ENCODE data around the gene PHACTR4. TPM values are rescaled to one million over a fixed set of nuclear protein-coding genes. Genes with fewer than 3 reads are reported as not detected.

PHACTR4 gene
- total and polyA plus RNA-seq, 2 of the 8 experiments (the other 6 are each of a cell fraction or from before 2014, with no cell fraction given) = 23.7 to 57.8 TPM

GRCh38 chr1:28369371-28370238, at the start of gene PHACTR4 (continued):
- TF ChIP-seq NRF1 (IDR thresholded peaks at IDR 0.05; ENCODE audit: low read depth, low read length) (peak; percentile 87), POLR2AphosphoS5 (IDR thresholded peaks at IDR 0.05; ENCODE audit: low read depth, low read length) (peak; percentile 82), ASH2L (IDR thresholded peaks at IDR 0.05; ENCODE audit: low read length) (peak; percentile 90), RXRA (IDR thresholded peaks at IDR 0.05; ENCODE audit: insufficient read depth, low read depth, low read length) (no peak), KDM1A (IDR thresholded peaks at IDR 0.05; ENCODE audit: borderline replicate concordance, low read length) (peak; percentile 23; the same call in 1 of the 2 replicates), ZNF274 (IDR thresholded peaks at IDR 0.05; ENCODE audit: borderline replicate concordance, extremely low read depth, low read length) (no peak), TAF7 (optimal IDR thresholded peaks at IDR 0.05; ENCODE audit: borderline replicate concordance, low read depth, low read length) (peak; percentile 66), POLR2A (IDR thresholded peaks at IDR 0.05; ENCODE audit: control extremely low read depth in 1 of 2, low read depth in 2 of 2, low read length in 2 of 2) (peak; percentile 84 to 93), RBBP5 (IDR thresholded peaks at IDR 0.05; ENCODE audit: borderline replicate concordance, low read depth, low read length) (peak; percentile 61), SP4 (IDR thresholded peaks at IDR 0.05; ENCODE audit: low read length) (peak; percentile 4; the same call in 1 of the 2 replicates), BACH1 (IDR thresholded peaks at IDR 0.05; ENCODE audit: low read length) (no peak), PHF8 (conservative IDR thresholded peaks at IDR 0.05; ENCODE audit: low read depth, low read length) (peak; percentile 96), KDM4A (IDR thresholded peaks at IDR 0.05; ENCODE audit: low read depth, low read length, severe bottlenecking) (peak; percentile 56), CHD2 (IDR thresholded peaks at IDR 0.05; ENCODE audit: low read length) (no peak; the same call in 1 of the 2 replicates), CEBPB (IDR thresholded peaks at IDR 0.05; ENCODE audit: low read depth, low read length) (no peak), TBP (IDR thresholded peaks at IDR 0.05; ENCODE audit: low read depth, low read length) (peak; percentile 86), KDM5A (IDR thresholded peaks at IDR 0.05; ENCODE audit: low read length) (no peak), MAX (IDR thresholded peaks at IDR 0.05) (peak; percentile 85), SIX5 (IDR thresholded peaks at IDR 0.05; ENCODE audit: low read depth, low read length) (peak; percentile 67), CREB1 (IDR thresholded peaks at IDR 0.05) (peak; percentile 69), SP2 (IDR thresholded peaks at IDR 0.05; ENCODE audit: low read length) (no peak), RFX5 (IDR thresholded peaks at IDR 0.05; ENCODE audit: borderline replicate concordance, low read depth, low read length) (no peak)

Measured in H1 (cell line).